HepG2 (cell line): Measurements from ENCODE around the gene RCAN2. TPM values are rescaled to one million over a fixed set of nuclear protein-coding genes. Genes with fewer than 3 reads are reported as not detected.

ENCODE experiments used
- ATAC-seq: fragments of 200-7000 bp; cut with Tn5 transposase; 3 replicates; pipeline ENCODE4 v1.9.1; 2020; ENCODE audit warnings: mild to moderate bottlenecking, moderate library complexity
- BruUV-seq: library from RNA; stranded (reverse); fragments of 400-500 nt; replicated peaks from 2 replicates; lab custom pipeline; 2021; lab: Mats Ljungman, UMichigan
- CTCF ChIA-PET: fragments of 300-600 bp; formaldehyde crosslinking; extraction: SDS; loops from one replicate; lab custom pipeline; 2021; ENCODE audit warnings: low total read pairs, inconsistent platforms, low intra/inter-chr PET ratio; lab: Yijun Ruan, JAX
- POLR2A ChIA-PET: fragments of 350-600 bp; sonication (Branson Sonifier 250); formaldehyde crosslinking; loops from one replicate; lab custom pipeline; 2020; ENCODE audit warnings: antibody characterized with exemption, inconsistent platforms; lab: Yijun Ruan, JAX
- DNase-seq: peaks from one replicate; pipeline ENCODE4 v3.0.0-alpha.2; 2015; ENCODE audit warnings: low spot score
- FAIRE-seq: peaks from 3 replicates; lab custom pipeline; 2011; peaks lifted over from hg19 to GRCh38; lab: Jason Lieb, UNC
- H2AFZ ChIP-seq: one replicate; pipeline ENCODE4 v1.6.1; 2011; ENCODE audit warnings: low read length, inconsistent platforms
- H3K27ac ChIP-seq: fragments of 300-600 bp; 3 replicates; pipeline ENCODE4 v1.8.0; 2011; ENCODE audit warnings: mixed run types, mild to moderate bottlenecking, mixed read lengths, low read length, inconsistent platforms; ENCODE audit not compliant: insufficient read depth; ENCODE audit errors: extremely low read length
- H3K27me3 ChIP-seq, 2 experiments: fragments of 200-600 bp in 1 of 2; 2 replicates in 1 of 2; 3 replicates in 1 of 2; pipeline versions ENCODE4 v1.6.0 to v1.8.0; 2011; ENCODE audit warnings: low read length in 2 of 2, mild to moderate bottlenecking in 2 of 2, moderate library complexity in 2 of 2, inconsistent platforms in 1 of 2; ENCODE audit not compliant: insufficient read depth in 2 of 2, control insufficient read depth in 1 of 2
- H3K36me3 ChIP-seq, 2 experiments: fragments of 200-600 bp in 1 of 2; replicated peaks in 1 of 2; 2 replicates in 1 of 2; 3 replicates in 1 of 2; pipeline versions ENCODE4 v1.5.1 to v1.8.0; 2011; ENCODE audit warnings: low read length in 2 of 2, inconsistent platforms in 1 of 2; ENCODE audit not compliant: insufficient read depth in 2 of 2, control insufficient read depth in 1 of 2
- H3K4me1 ChIP-seq: 2 replicates; pipeline ENCODE4 v1.5.1; 2012; ENCODE audit warnings: low read length, inconsistent platforms; ENCODE audit not compliant: insufficient read depth
- H3K4me2 ChIP-seq: 2 replicates; pipeline ENCODE4 v1.6.0; 2011; ENCODE audit warnings: low read depth, low read length, inconsistent platforms
- H3K4me3 ChIP-seq, 3 experiments: fragments of 200-600 bp in 1 of 3; sonication (generic), shearing (Covaris generic) in 1 of 3; replicated peaks in 1 of 3; 2 replicates each; pipeline ENCODE4 v1.5.1; 2011 to 2016; ENCODE audit warnings: low read length in 3 of 3, inconsistent platforms in 2 of 3, low read depth in 2 of 3, mild to moderate bottlenecking in 2 of 3, control low read depth in 1 of 3, mixed read lengths in 1 of 3; ENCODE audit not compliant: insufficient read depth in 1 of 3
- H3K79me2 ChIP-seq: one replicate; pipeline ENCODE4 v1.6.1; 2011; ENCODE audit warnings: low read length, inconsistent platforms; ENCODE audit not compliant: insufficient read depth
- H3K9ac ChIP-seq: 2 replicates; pipeline ENCODE4 v1.6.0; 2011; ENCODE audit warnings: mild to moderate bottlenecking, low read depth, low read length, inconsistent platforms; ENCODE audit not compliant: insufficient read depth
- H3K9me3 ChIP-seq: 2 replicates; pipeline ENCODE4 v1.5.1; 2012; ENCODE audit warnings: mild to moderate bottlenecking, low read length
- H4K20me1 ChIP-seq: 2 replicates; pipeline ENCODE4 v1.6.0; 2011; ENCODE audit warnings: inconsistent platforms, mild to moderate bottlenecking, low read length, moderate library complexity; ENCODE audit not compliant: insufficient read depth
- MAFF ChIP-seq: IDR thresholded peaks from 2 replicates; pipeline ENCODE4 v1.6.1; 2011; ENCODE audit warnings: low read depth, low read length, improper control_type of control experiment
- MAFK ChIP-seq, 2 experiments: IDR thresholded peaks in 1 of 2; conservative IDR thresholded peaks in 1 of 2; 2 replicates each; pipeline ENCODE4 v1.6.1; 2011; ENCODE audit warnings: improper control_type of control experiment in 2 of 2, low read length in 2 of 2
- NKX3-1 ChIP-seq: sonication (generic); formaldehyde crosslinking; IDR thresholded peaks from 2 replicates; pipeline ENCODE4 v1.5.0; 2020; ENCODE audit warnings: missing genetic modification reagents
- ZNF12 ChIP-seq: sonication (generic); formaldehyde crosslinking; IDR thresholded peaks from 2 replicates; pipeline ENCODE4 v1.5.0; 2020; ENCODE audit warnings: missing genetic modification reagents
- ZNF232 ChIP-seq: sonication (generic); formaldehyde crosslinking; IDR thresholded peaks from 2 replicates; pipeline ENCODE4 v1.4.0; 2020; ENCODE audit warnings: missing genetic modification reagents, borderline replicate concordance
- ZNF253 ChIP-seq: sonication (generic); formaldehyde crosslinking; IDR thresholded peaks from 2 replicates; pipeline ENCODE4 v1.8.0; 2022; ENCODE audit warnings: mild to moderate bottlenecking, missing genetic modification reagents, borderline replicate concordance
- ZNF354B ChIP-seq: sonication (generic); formaldehyde crosslinking; IDR thresholded peaks from 2 replicates; pipeline ENCODE4 v1.8.0; 2022; ENCODE audit warnings: mild to moderate bottlenecking, missing genetic modification reagents
- ZNF7 ChIP-seq: IDR thresholded peaks from 2 replicates; pipeline ENCODE4 v1.6.1; 2016; ENCODE audit warnings: missing biosample characterization, missing genetic modification reagents
- ZNF775 ChIP-seq: sonication (generic); formaldehyde crosslinking; IDR thresholded peaks from 2 replicates; pipeline ENCODE4 v1.4.0; 2020; ENCODE audit warnings: missing genetic modification reagents, mild to moderate bottlenecking, moderate library complexity, borderline replicate concordance
- WGBS: methylation state at CpG from one replicate; pipeline ENCODE4 v1.1.6; 2017; ENCODE audit warnings: low lambda C conversion rate; 5-methylcytosine and 5-hydroxymethylcytosine counted together
- in situ Hi-C: cut with HindIII; loops from 2 replicates; pipeline ENCODE4 v1.10.0; 2017; ENCODE audit warnings: low pct_unique_long_range_greater_than_20kb; ENCODE audit not compliant: extremely low pct_ligation_motif_present
- intact Hi-C: fragments of 100-400 bp; cut with micrococcal nuclease; formaldehyde crosslinking; loops from one replicate; pipeline ENCODE4 v1.10.0; 2022; ENCODE audit not compliant: unreplicated experiment
- polyA plus RNA-seq, 8 experiments: library from polyadenylated mRNA; depleted of rRNA in 3 of 8; stranded (reverse) in 7 of 8; unstranded in 1 of 8; fragments of >200 nt; fragmentation: Illumina TruSeq in 4 of 8; extraction: Trizol in 4 of 8; gene quantifications; 2 replicates each; pipeline versions ENCODE4 v1.2.1 to v1.2.3, GENCODE V29; 2011 to 2016; ENCODE audit warnings: low read depth in 4 of 8, missing spikeins in 1 of 8, mixed read lengths in 1 of 8; ENCODE audit not compliant: insufficient read depth in 1 of 8
- total RNA-seq, 5 experiments: library from RNA; depleted of rRNA; stranded (reverse); fragments of >200 nt; fragmentation: Illumina TruSeq; extraction: Trizol; gene quantifications; 2 replicates each; pipeline ENCODE4 v1.2.3, GENCODE V29; 2016; ENCODE audit warnings: low read depth in 1 of 5
- TF ChIP-seq, protein P1 (sequence below): sonication (generic); formaldehyde crosslinking; IDR thresholded peaks from 2 replicates; pipeline ENCODE4 v1.4.0; 2020; ENCODE audit warnings: mild to moderate bottlenecking, missing genetic modification reagents
- TF ChIP-seq, protein P2 (sequence below): sonication (generic); formaldehyde crosslinking; IDR thresholded peaks from 2 replicates; pipeline ENCODE4 v1.5.0; 2020; ENCODE audit warnings: missing genetic modification reagents
- TF ChIP-seq, protein P3 (sequence below): sonication (generic); formaldehyde crosslinking; IDR thresholded peaks from 2 replicates; pipeline ENCODE4 v1.4.0; 2020; ENCODE audit warnings: missing genetic modification reagents
- TF ChIP-seq, protein P4 (sequence below), 2 experiments: sonication (generic) in 1 of 2; formaldehyde crosslinking in 1 of 2; IDR thresholded peaks; 2 replicates each; pipeline versions ENCODE4 v1.5.1 to v1.6.1; 2011 to 2020; ENCODE audit warnings: borderline replicate concordance in 1 of 2, low read depth in 1 of 2, low read length in 1 of 2, mild to moderate bottlenecking in 1 of 2, missing genetic modification reagents in 1 of 2, moderate library complexity in 1 of 2
- TF ChIP-seq, protein P5 (sequence below): IDR thresholded peaks from 2 replicates; pipeline ENCODE4 v1.6.1; 2018; ENCODE audit warnings: missing genetic modification reagents

The RCAN2 gene
- total and polyA plus RNA-seq, 2 of the 13 experiments (the other 11 are each of a cell fraction or from before 2014, with no cell fraction given), result not detected

DNA sequence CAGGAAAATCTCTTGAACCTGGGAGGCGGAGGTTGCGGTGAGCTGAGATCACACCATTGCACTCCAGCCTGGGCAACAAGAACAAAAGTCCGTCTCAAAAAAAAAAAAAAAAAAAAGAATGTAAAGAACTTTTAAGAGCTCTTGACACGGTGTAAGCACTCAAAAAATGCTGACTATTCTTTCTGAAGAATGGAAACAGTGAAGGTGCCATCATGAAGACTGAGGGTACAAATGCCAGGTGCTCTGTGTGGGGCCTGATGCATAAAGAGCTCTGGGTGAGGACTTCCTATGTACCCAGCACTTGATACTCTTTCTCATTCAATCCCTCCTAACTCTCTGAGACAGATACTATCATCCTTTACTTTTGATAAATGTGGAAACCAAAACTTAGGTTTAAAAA is 275.5 kb downstream of the RCAN2 start:
- Histone ChIP-seq H3K79me2 (no peaks in the 10 kb centered on the region), H3K9me3 (no peaks in the 10 kb centered on the region), H4K20me1 (no peaks in the 10 kb centered on the region), H3K27ac (no peak overlapping the region), H3K4me3 (no peak overlapping the region), H3K4me1 (no peaks in the 10 kb centered on the region), H2AFZ (no peak overlapping the region), H3K4me2 (no peak overlapping the region), H3K36me3 (no peaks in the 10 kb centered on the region)
- ChIA-PET POLR2A (no interaction called here), CTCF (no interaction called here)
- in situ Hi-C loops, result loop anchor here (10.0 to 25.0 kb wide), 2 partner anchors 419 to 772 kb away; no protein-coding TSS in a partner anchor
- no peak for FAIRE-seq
- no TSS peak for BruUV-seq
- WGBS, result 53% methylated on average over 4 of the region's 4 CpGs
- no peak for DNase-seq
- TF ChIP-seq MAFF (peak; percentile 49; the same call in 1 of the 2 replicates), ZNF354B (CRISPR knock-in tag) (no peak), MAFK (conservative IDR thresholded peaks at IDR 0.05 in 1 of 2, IDR thresholded peaks at IDR 0.05 in 1 of 2; ENCODE audit: low read length in 2 of 2) (peak; percentile 61 to 66)
- TF ChIP-seq, all 625 proteins: peak for 2
- Histone ChIP-seq H3K9ac (no peak overlapping the region), H3K27me3 (no peaks in the 10 kb centered on the region)
- intact Hi-C loops, result no loop called here
- ATAC-seq, result no peak

DNA sequence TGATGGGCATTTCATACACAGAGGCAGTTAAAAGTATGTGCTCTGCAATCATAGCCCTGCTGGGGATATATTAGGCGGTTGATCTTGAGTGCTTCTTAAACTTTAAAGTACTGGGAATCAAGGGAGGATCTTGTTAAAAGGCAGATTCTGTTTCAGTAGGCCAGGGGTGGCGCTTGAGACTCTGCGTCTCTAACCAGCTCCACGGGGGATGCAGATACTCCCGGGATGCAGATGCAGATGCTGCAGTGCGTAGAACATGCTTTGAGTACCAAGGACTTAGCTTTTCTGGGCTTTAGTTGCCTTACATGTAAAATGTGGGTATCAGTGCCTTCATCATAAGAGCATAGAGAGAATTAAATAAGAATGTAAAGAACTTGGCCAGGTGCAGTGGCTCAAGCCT is 276.0 kb downstream of the RCAN2 start:
- Histone ChIP-seq H3K4me1 (no peaks in the 10 kb centered on the region), H3K9ac (no peak overlapping the region), H3K4me3 (no peak overlapping the region), H4K20me1 (no peaks in the 10 kb centered on the region), H3K4me2 (no peak overlapping the region), H2AFZ (no peak overlapping the region), H3K36me3 (no peaks in the 10 kb centered on the region), H3K27ac (no peak overlapping the region), H3K27me3 (no peaks in the 10 kb centered on the region; a peak in 1 of 5 replicates), H3K79me2 (no peaks in the 10 kb centered on the region), H3K9me3 (no peaks in the 10 kb centered on the region)
- no TSS peak for BruUV-seq
- intact Hi-C loops, result no loop called here
- FAIRE-seq, result no peak
- CTCF ChIA-PET, result no interaction called here
- POLR2A ChIA-PET, result no interaction called here
- in situ Hi-C loops, result loop anchor here (10.0 to 25.0 kb wide), 2 partner anchors 420 to 772 kb away; no protein-coding TSS in a partner anchor
- WGBS, result 35% methylated on average over 6 of the region's 6 CpGs
- DNase-seq, result no peak
- ATAC-seq, result no peak
- TF ChIP-seq, protein P1, sequence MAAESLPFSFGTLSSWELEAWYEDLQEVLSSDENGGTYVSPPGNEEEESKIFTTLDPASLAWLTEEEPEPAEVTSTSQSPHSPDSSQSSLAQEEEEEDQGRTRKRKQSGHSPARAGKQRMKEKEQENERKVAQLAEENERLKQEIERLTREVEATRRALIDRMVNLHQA (CRISPR knock-in tag), result no peak
- TF ChIP-seq ZNF12 (CRISPR knock-in tag) (no peak), ZNF775 (no peak), ZNF253 (no peak), NKX3-1 (CRISPR knock-in tag) (no peak), ZNF232 (no peak), ZNF7 (no peak)
- TF ChIP-seq, protein P2, sequence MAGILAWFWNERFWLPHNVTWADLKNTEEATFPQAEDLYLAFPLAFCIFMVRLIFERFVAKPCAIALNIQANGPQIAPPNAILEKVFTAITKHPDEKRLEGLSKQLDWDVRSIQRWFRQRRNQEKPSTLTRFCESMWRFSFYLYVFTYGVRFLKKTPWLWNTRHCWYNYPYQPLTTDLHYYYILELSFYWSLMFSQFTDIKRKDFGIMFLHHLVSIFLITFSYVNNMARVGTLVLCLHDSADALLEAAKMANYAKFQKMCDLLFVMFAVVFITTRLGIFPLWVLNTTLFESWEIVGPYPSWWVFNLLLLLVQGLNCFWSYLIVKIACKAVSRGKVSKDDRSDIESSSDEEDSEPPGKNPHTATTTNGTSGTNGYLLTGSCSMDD, result no peak
- TF ChIP-seq, protein P3, sequence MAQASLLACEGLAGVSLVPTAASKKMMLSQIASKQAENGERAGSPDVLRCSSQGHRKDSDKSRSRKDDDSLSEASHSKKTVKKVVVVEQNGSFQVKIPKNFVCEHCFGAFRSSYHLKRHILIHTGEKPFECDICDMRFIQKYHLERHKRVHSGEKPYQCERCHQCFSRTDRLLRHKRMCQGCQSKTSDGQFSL (CRISPR knock-in tag), result no peak
- TF ChIP-seq, protein P4, sequence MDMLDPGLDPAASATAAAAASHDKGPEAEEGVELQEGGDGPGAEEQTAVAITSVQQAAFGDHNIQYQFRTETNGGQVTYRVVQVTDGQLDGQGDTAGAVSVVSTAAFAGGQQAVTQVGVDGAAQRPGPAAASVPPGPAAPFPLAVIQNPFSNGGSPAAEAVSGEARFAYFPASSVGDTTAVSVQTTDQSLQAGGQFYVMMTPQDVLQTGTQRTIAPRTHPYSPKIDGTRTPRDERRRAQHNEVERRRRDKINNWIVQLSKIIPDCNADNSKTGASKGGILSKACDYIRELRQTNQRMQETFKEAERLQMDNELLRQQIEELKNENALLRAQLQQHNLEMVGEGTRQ (IDR thresholded peaks at IDR 0.05; ENCODE audit: low read depth, low read length), result no peak
- TF ChIP-seq, protein P4 (CRISPR knock-in tag; IDR thresholded peaks at IDR 0.05; ENCODE audit: borderline replicate concordance), result no peak
- TF ChIP-seq, protein P5, sequence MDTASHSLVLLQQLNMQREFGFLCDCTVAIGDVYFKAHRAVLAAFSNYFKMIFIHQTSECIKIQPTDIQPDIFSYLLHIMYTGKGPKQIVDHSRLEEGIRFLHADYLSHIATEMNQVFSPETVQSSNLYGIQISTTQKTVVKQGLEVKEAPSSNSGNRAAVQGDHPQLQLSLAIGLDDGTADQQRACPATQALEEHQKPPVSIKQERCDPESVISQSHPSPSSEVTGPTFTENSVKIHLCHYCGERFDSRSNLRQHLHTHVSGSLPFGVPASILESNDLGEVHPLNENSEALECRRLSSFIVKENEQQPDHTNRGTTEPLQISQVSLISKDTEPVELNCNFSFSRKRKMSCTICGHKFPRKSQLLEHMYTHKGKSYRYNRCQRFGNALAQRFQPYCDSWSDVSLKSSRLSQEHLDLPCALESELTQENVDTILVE, result no peak
